CD14-positive monocyte (primary cell): ENCODE results near the gene PLXNA2. TPM values are rescaled to one million over a fixed set of nuclear protein-coding genes. Genes with fewer than 3 reads are reported as not detected.

Experiments used
- DNase-seq, 3 donors: peaks; one replicate each; pipeline ENCODE4 v3.0.0-alpha.2; 2011 to 2022
- H2AFZ ChIP-seq: 2 replicates; pipeline ENCODE4 v1.6.0; 2012; ENCODE audit warnings: mild to moderate bottlenecking, low read depth, low read length, inconsistent platforms; ENCODE audit not compliant: insufficient read depth, poor library complexity, severe bottlenecking
- H3K27ac ChIP-seq, 2 donors: 1 replicate in 1 of 2; 2 replicates in 1 of 2; pipeline ENCODE4 v1.5.1; 2012 to 2013; ENCODE audit warnings: low read length in 2 of 2, control low read depth in 1 of 2, inconsistent platforms in 1 of 2, low read depth in 1 of 2, mild to moderate bottlenecking in 1 of 2
- H3K27me3 ChIP-seq, 2 donors: one replicate each; pipeline versions ENCODE4 v1.6.0 to v1.6.1; 2011 to 2013; ENCODE audit warnings: low read length in 2 of 2; ENCODE audit not compliant: control insufficient read depth in 2 of 2, insufficient read depth in 2 of 2
- H3K36me3 ChIP-seq, 2 donors: replicated peaks in 1 of 2; 1 replicate in 1 of 2; 2 replicates in 1 of 2; pipeline versions ENCODE4 v1.5.1 to v1.6.1; 2012 to 2013; ENCODE audit warnings: low read length in 2 of 2, control low read depth in 1 of 2, inconsistent platforms in 1 of 2, mild to moderate bottlenecking in 1 of 2; ENCODE audit not compliant: insufficient read depth in 2 of 2, control insufficient read depth in 1 of 2
- H3K4me1 ChIP-seq, 2 donors: 1 replicate in 1 of 2; 2 replicates in 1 of 2; pipeline versions ENCODE4 v1.5.1 to v1.6.1; 2012 to 2013; ENCODE audit warnings: low read length in 2 of 2, control low read depth in 1 of 2, inconsistent platforms in 1 of 2, mild to moderate bottlenecking in 1 of 2, moderate library complexity in 1 of 2; ENCODE audit not compliant: insufficient read depth in 2 of 2, control insufficient read depth in 1 of 2
- H3K4me2 ChIP-seq: replicated peaks from 2 replicates; pipeline ENCODE3; 2012; ENCODE audit warnings: low read length, moderate library complexity, mild to moderate bottlenecking; ENCODE audit not compliant: poor library complexity, severe bottlenecking; ENCODE audit errors: extremely low read depth
- H3K4me3 ChIP-seq, 3 experiments: fragments of 200-600 bp in 1 of 3; sonication (generic) in 1 of 3; replicated peaks in 1 of 3; 1 replicate in 2 of 3; 2 replicates in 1 of 3; pipeline ENCODE4 v1.5.1; 2011 to 2013; ENCODE audit warnings: low read length in 3 of 3, mild to moderate bottlenecking in 3 of 3, control low read depth in 2 of 3, low read depth in 2 of 3, inconsistent platforms in 1 of 3, moderate library complexity in 1 of 3
- H3K79me2 ChIP-seq: 2 replicates; pipeline ENCODE4 v1.6.0; 2012; ENCODE audit warnings: mild to moderate bottlenecking, control low read depth, inconsistent platforms, low read length, moderate library complexity; ENCODE audit not compliant: insufficient read depth
- H3K9ac ChIP-seq: 2 replicates; pipeline ENCODE4 v1.6.0; 2017; ENCODE audit warnings: low read length, mild to moderate bottlenecking; ENCODE audit not compliant: insufficient read depth, poor library complexity, severe bottlenecking
- H3K9me3 ChIP-seq, 2 donors: replicated peaks in 1 of 2; 1 replicate in 1 of 2; 2 replicates in 1 of 2; pipeline versions ENCODE4 v1.5.1 to v1.6.1; 2012 to 2013; ENCODE audit warnings: low read length in 2 of 2, control low read depth in 1 of 2; ENCODE audit not compliant: control insufficient read depth in 1 of 2, insufficient read depth in 1 of 2
- H4K20me1 ChIP-seq: 2 replicates; pipeline ENCODE4 v1.6.0; 2012; ENCODE audit warnings: mild to moderate bottlenecking, low read length, control low read depth, moderate library complexity; ENCODE audit not compliant: insufficient read depth
- H3K27ac Mint-ChIP-seq, 7 donors: one replicate each; pipeline ENCODE4 v1.8.0; 2020; ENCODE audit warnings: mild to moderate bottlenecking in 7 of 7, mixed read lengths in 7 of 7, moderate library complexity in 6 of 7, inconsistent platforms in 2 of 7
- H3K27me3 Mint-ChIP-seq, 3 donors: one replicate each; pipeline ENCODE4 v1.8.0; 2021 to 2022; ENCODE audit warnings: low read depth in 3 of 3, mild to moderate bottlenecking in 3 of 3, mixed read lengths in 3 of 3, moderate library complexity in 3 of 3, inconsistent platforms in 1 of 3
- H3K36me3 Mint-ChIP-seq, 2 donors: one replicate each; pipeline ENCODE4 v1.8.0; 2020; ENCODE audit warnings: mixed read lengths in 2 of 2, inconsistent platforms in 1 of 2, mild to moderate bottlenecking in 1 of 2
- H3K4me1 Mint-ChIP-seq: one replicate; pipeline ENCODE4 v1.8.0; 2020; ENCODE audit warnings: mild to moderate bottlenecking, mixed read lengths
- H3K4me3 Mint-ChIP-seq, 2 donors: one replicate each; pipeline ENCODE4 v1.8.0; 2020; ENCODE audit warnings: mild to moderate bottlenecking in 2 of 2, mixed read lengths in 2 of 2, moderate library complexity in 1 of 2
- H3K9me3 Mint-ChIP-seq, 7 donors: one replicate each; pipeline ENCODE4 v1.8.0; 2020 to 2022; ENCODE audit warnings: mixed read lengths in 7 of 7, mild to moderate bottlenecking in 6 of 7, moderate library complexity in 6 of 7, inconsistent platforms in 2 of 7
- WGBS: methylation state at CpG from one replicate; pipeline ENCODE4 v1.1.5; 2013; ENCODE audit warnings: missing lambda C conversion rate; ENCODE audit not compliant: insufficient coverage; 5-methylcytosine and 5-hydroxymethylcytosine counted together
- intact Hi-C, 2 donors: fragments of 100-400 bp; cut with micrococcal nuclease; formaldehyde crosslinking; loops; one replicate each; pipeline versions ENCODE4 v1.15.0 to v1.15.1; 2023
- polyA plus RNA-seq, 3 donors: library from polyadenylated mRNA; depleted of rRNA in 1 of 3; unstranded in 2 of 3; stranded (reverse) in 1 of 3; fragments of 300-500 nt in 2 of 3; fragments of >200 nt in 1 of 3; fragmentation: Illumina TruSeq in 2 of 3; gene quantifications; 1 replicate in 2 of 3; 2 replicates in 1 of 3; pipeline ENCODE4 v1.2.3, GENCODE V29; 2012 to 2021
- TF ChIP-seq, protein P1 (sequence below): fragments of 200-600 bp; IDR thresholded peaks from one replicate; pipeline ENCODE4 v1.8.0; 2022; ENCODE audit warnings: antibody characterized with exemption, mild to moderate bottlenecking

The PLXNA2 gene
- polyA plus RNA-seq, 3 donors = 0.75 to 2.1 (median 1.1) TPM

DNA sequence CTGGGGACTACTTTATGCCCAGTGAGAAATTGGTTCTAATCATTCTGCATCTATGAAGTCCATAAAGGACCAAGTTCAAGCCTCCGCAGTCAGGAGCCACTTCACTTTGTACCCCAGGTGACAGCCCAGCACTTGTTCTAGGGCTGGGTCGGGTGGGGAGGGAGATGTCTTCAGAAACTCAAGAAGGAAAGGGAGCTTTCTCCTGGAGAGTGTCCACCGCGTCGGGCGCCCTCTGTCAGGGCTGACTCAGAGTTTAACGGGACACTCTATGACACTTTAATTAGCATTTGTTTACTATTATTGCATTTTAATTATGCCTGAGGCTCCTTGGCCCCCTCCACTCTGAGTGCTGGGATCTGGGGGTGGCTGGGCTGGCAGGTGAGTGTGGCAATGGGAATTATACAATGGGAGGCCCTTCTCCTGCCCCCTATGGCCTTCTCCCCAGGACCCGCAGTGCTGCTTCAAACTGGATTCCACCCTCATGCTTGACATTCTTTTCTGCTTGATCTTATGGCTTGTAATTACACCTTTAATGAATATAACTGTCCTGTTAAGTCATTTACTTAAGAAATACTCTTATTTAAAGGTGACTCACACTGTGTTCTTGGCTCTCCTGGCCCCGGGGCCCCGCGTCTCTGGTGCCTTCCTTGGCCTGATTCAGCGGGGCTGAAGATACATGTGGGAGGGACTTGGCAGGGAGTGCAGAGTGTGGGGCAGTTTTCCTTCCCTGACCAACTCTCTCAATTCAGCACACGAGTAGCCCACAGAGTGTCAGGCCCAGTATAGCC is 136.6 kb downstream of the PLXNA2 start:
- no peak overlapping the region for H3K27ac ChIP-seq
- Mint-ChIP-seq H3K9me3 (no peaks in the 10 kb centered on the region), H3K27me3 (peaks cover 3 to 5% (median 4%) of the 10 kb centered on the region in 3 donors), H3K4me3 (no peak overlapping the region), H3K27ac (no peak overlapping the region), H3K36me3 (no peaks in the 10 kb centered on the region), H3K4me1 (no peaks in the 10 kb centered on the region)
- H3K4me1 ChIP-seq = no peaks in the 10 kb centered on the region
- intact Hi-C loops = no loop called here
- no peak overlapping the region for H2AFZ ChIP-seq
- no peaks in the 10 kb centered on the region for H3K79me2 ChIP-seq
- no peaks in the 10 kb centered on the region for H4K20me1 ChIP-seq
- H3K4me2 ChIP-seq = no peak overlapping the region
- TF ChIP-seq, protein P1, sequence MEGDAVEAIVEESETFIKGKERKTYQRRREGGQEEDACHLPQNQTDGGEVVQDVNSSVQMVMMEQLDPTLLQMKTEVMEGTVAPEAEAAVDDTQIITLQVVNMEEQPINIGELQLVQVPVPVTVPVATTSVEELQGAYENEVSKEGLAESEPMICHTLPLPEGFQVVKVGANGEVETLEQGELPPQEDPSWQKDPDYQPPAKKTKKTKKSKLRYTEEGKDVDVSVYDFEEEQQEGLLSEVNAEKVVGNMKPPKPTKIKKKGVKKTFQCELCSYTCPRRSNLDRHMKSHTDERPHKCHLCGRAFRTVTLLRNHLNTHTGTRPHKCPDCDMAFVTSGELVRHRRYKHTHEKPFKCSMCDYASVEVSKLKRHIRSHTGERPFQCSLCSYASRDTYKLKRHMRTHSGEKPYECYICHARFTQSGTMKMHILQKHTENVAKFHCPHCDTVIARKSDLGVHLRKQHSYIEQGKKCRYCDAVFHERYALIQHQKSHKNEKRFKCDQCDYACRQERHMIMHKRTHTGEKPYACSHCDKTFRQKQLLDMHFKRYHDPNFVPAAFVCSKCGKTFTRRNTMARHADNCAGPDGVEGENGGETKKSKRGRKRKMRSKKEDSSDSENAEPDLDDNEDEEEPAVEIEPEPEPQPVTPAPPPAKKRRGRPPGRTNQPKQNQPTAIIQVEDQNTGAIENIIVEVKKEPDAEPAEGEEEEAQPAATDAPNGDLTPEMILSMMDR = no peak
- no peaks in the 10 kb centered on the region for H3K36me3 ChIP-seq
- H3K4me3 ChIP-seq = no peak overlapping the region
- no peaks in the 10 kb centered on the region for H3K9me3 ChIP-seq
- DNase-seq = no peak
- no peak overlapping the region for H3K9ac ChIP-seq
- 100% methylated on average over 1 of the region's 13 CpGs for WGBS
- no peaks in the 10 kb centered on the region for H3K27me3 ChIP-seq

DNA sequence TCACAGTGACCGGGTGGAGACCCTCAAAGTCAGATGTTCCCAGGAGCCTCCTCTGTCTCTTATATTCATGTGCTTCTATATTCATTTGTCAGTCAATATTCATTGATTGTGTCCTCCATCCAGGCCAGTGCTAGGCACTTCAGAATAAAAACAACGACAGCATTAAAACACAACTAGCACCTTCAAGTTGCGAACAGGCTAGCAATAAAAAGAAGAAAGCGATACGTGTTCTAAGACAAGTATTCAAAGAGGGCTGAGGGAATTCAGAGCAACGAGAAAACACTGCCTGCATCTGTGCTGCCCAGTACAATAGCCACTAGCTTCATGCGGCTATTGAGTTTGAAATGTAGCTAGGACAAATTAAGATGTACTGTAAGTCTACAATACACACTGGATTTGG is 138.0 kb downstream of the PLXNA2 start:
- Histone ChIP-seq H4K20me1 (no peaks in the 10 kb centered on the region), H3K27ac (no peak overlapping the region), H3K27me3 (no peaks in the 10 kb centered on the region), H3K9me3 (no peaks in the 10 kb centered on the region), H3K79me2 (no peaks in the 10 kb centered on the region), H3K4me3 (no peak overlapping the region), H3K4me1 (no peaks in the 10 kb centered on the region), H3K4me2 (no peak overlapping the region), H3K36me3 (no peaks in the 10 kb centered on the region), H3K9ac (no peak overlapping the region), H2AFZ (no peak overlapping the region)
- no peak overlapping the region for H3K27ac Mint-ChIP-seq
- no peaks in the 10 kb centered on the region for H3K9me3 Mint-ChIP-seq
- no peaks in the 10 kb centered on the region for H3K36me3 Mint-ChIP-seq
- no peaks in the 10 kb centered on the region for H3K4me1 Mint-ChIP-seq
- 89% methylated on average over 5 of the region's 7 CpGs for WGBS
- H3K4me3 Mint-ChIP-seq = no peak overlapping the region
- H3K27me3 Mint-ChIP-seq = peaks cover 1 to 5% (median 4%) of the 10 kb centered on the region in 3 donors
- TF ChIP-seq, protein P1 = no peak
- DNase-seq = no peak
- intact Hi-C loops = no loop called here
